ENCODE results near the gene RIPK4.

- TF ChIP-seq CTCF (IDR thresholded peaks at IDR 0.05) (no peak), POLR2A (IDR thresholded peaks at IDR 0.05) (no peak)
These were observed 29.7 kb upstream of the RIPK4 start for GRCh38 chr21:41796476-41797080.
